Liver (tissue), 9 donors: ENCODE results near the gene PIGV. TPM values are rescaled to one million over a fixed set of nuclear protein-coding genes. Genes with fewer than 3 reads are reported as not detected.
A peak's percentile ranks its signal among the peaks of the same experiment; 100 is the strongest.

Source experiments
- DNase-seq: peaks from one replicate; pipeline ENCODE4 v3.0.0-alpha.2; 2017; ENCODE audit warnings: low spot score
- H3K27ac ChIP-seq, 2 donors: one replicate each; pipeline ENCODE4 v1.7.0; 2013; ENCODE audit warnings: inconsistent platforms in 2 of 2, low read length in 2 of 2, control low read depth in 1 of 2, low read depth in 1 of 2, mild to moderate bottlenecking in 1 of 2
- H3K27me3 ChIP-seq, 4 donors: one replicate each; pipeline versions ENCODE4 v1.6.1 to v1.7.0; 2013; ENCODE audit warnings: low read length in 3 of 4, inconsistent platforms in 1 of 4, mild to moderate bottlenecking in 1 of 4, moderate library complexity in 1 of 4; ENCODE audit not compliant: control insufficient read depth in 4 of 4, insufficient read depth in 4 of 4
- H3K36me3 ChIP-seq, 4 donors: one replicate each; pipeline versions ENCODE4 v1.6.1 to v1.7.0; 2013; ENCODE audit warnings: low read length in 3 of 4, mild to moderate bottlenecking in 3 of 4, low read depth in 1 of 4, moderate library complexity in 1 of 4; ENCODE audit not compliant: control insufficient read depth in 4 of 4, insufficient read depth in 3 of 4
- H3K4me1 ChIP-seq, 4 donors: one replicate each; pipeline versions ENCODE4 v1.6.1 to v1.7.0; 2013; ENCODE audit warnings: low read length in 3 of 4, mild to moderate bottlenecking in 3 of 4, moderate library complexity in 1 of 4; ENCODE audit not compliant: control insufficient read depth in 4 of 4, insufficient read depth in 4 of 4
- H3K4me3 ChIP-seq, 3 donors: one replicate each; pipeline versions ENCODE4 v1.6.1 to v1.7.0; 2013; ENCODE audit warnings: low read length in 3 of 3, control low read depth in 1 of 3, low read depth in 1 of 3, mild to moderate bottlenecking in 1 of 3
- H3K9ac ChIP-seq, 2 donors: one replicate each; pipeline ENCODE4 v1.7.0; 2013; ENCODE audit warnings: low read length in 2 of 2, mild to moderate bottlenecking in 2 of 2, moderate library complexity in 2 of 2, control low read depth in 1 of 2, low read depth in 1 of 2
- H3K9me3 ChIP-seq, 4 donors: one replicate each; pipeline versions ENCODE4 v1.6.1 to v1.7.0; 2013; ENCODE audit warnings: low read length in 3 of 4; ENCODE audit not compliant: control insufficient read depth in 4 of 4
- EGR1 ChIP-seq, 2 donors: IDR thresholded peaks; 2 replicates each; pipeline ENCODE4 v1.6.1; 2016 to 2018; ENCODE audit warnings: antibody characterized with exemption in 2 of 2, low read depth in 2 of 2
- FOXA1 ChIP-seq: IDR thresholded peaks from 2 replicates; pipeline ENCODE4 v1.6.1; 2016; ENCODE audit warnings: antibody characterized with exemption
- FOXA2 ChIP-seq: IDR thresholded peaks from 2 replicates; pipeline ENCODE4 v1.6.1; 2016; ENCODE audit warnings: antibody characterized with exemption
- GABPA ChIP-seq, 2 donors: IDR thresholded peaks in 1 of 2; conservative IDR thresholded peaks in 1 of 2; 2 replicates each; pipeline ENCODE4 v1.6.1; 2016; ENCODE audit warnings: antibody characterized with exemption in 2 of 2, mild to moderate bottlenecking in 1 of 2, moderate library complexity in 1 of 2
- HNF4A ChIP-seq, 2 donors: conservative IDR thresholded peaks; 2 replicates each; pipeline ENCODE4 v1.6.1; 2016; ENCODE audit warnings: antibody characterized with exemption in 2 of 2, mild to moderate bottlenecking in 2 of 2
- HNF4G ChIP-seq: IDR thresholded peaks from 2 replicates; pipeline ENCODE4 v1.6.1; 2016; ENCODE audit warnings: antibody characterized with exemption
- JUND ChIP-seq, 2 donors: IDR thresholded peaks; 2 replicates each; pipeline ENCODE4 v1.6.1; 2016; ENCODE audit warnings: antibody characterized with exemption in 2 of 2
- NR2F2 ChIP-seq: IDR thresholded peaks from 2 replicates; pipeline ENCODE4 v1.6.1; 2016; ENCODE audit warnings: antibody characterized with exemption
- RAD21 ChIP-seq, 2 donors: IDR thresholded peaks; 2 replicates each; pipeline ENCODE4 v1.6.1; 2016; ENCODE audit warnings: antibody characterized with exemption in 2 of 2, mild to moderate bottlenecking in 2 of 2
- RXRA ChIP-seq, 2 donors: IDR thresholded peaks; 2 replicates each; pipeline ENCODE4 v1.6.1; 2017 to 2018; ENCODE audit warnings: antibody characterized with exemption in 2 of 2, mild to moderate bottlenecking in 1 of 2
- SP1 ChIP-seq: IDR thresholded peaks from 2 replicates; pipeline ENCODE4 v1.6.1; 2018; ENCODE audit warnings: antibody characterized with exemption, mild to moderate bottlenecking
- TAF1 ChIP-seq: conservative IDR thresholded peaks from 2 replicates; pipeline ENCODE4 v1.6.1; 2016; ENCODE audit warnings: antibody characterized with exemption, mild to moderate bottlenecking
- YY1 ChIP-seq: IDR thresholded peaks from 2 replicates; pipeline ENCODE4 v1.6.1; 2016; ENCODE audit warnings: antibody characterized with exemption, mild to moderate bottlenecking
- WGBS: extraction: QIAGEN DNeasy Blood & Tissue Kit; methylation state at CpG from one replicate; pipeline ENCODE4 v1.1.7; 2013; 5-methylcytosine and 5-hydroxymethylcytosine counted together
- polyA plus RNA-seq, 2 donors: library from polyadenylated mRNA; stranded (reverse) in 1 of 2; unstranded in 1 of 2; fragments of 200-250 nt in 1 of 2; fragments of >200 nt in 1 of 2; fragmentation: Nextera tagmentation in 1 of 2; extraction: Ambion mirVana in 1 of 2; gene quantifications; one replicate each; pipeline versions ENCODE4 v1.2.1 to v1.2.3, GENCODE V29; 2013 to 2015
- total RNA-seq, 2 donors: library from RNA; depleted of rRNA; stranded (reverse); fragments of >200 nt; gene quantifications; one replicate each; pipeline ENCODE4 v1.2.3, GENCODE V29; 2014
- TF ChIP-seq, protein P1 (sequence below): IDR thresholded peaks from 2 replicates; pipeline ENCODE4 v1.6.1; 2016; ENCODE audit warnings: antibody characterized with exemption
- TF ChIP-seq, protein P2 (sequence below): IDR thresholded peaks from 2 replicates; pipeline ENCODE4 v1.6.1; 2016; ENCODE audit warnings: antibody characterized with exemption, mild to moderate bottlenecking
- TF ChIP-seq, protein P3 (sequence below): IDR thresholded peaks from 2 replicates; pipeline ENCODE4 v1.6.1; 2016; ENCODE audit warnings: antibody characterized with exemption
- TF ChIP-seq, protein P4 (sequence below): fragments of 150-350 bp; IDR thresholded peaks from 2 replicates; pipeline ENCODE4 v1.5.1; 2017; ENCODE audit warnings: improper control_type of control experiment, low read depth, low read length; ENCODE audit not compliant: missing input control
- TF ChIP-seq, protein P5 (sequence below): IDR thresholded peaks from 2 replicates; pipeline ENCODE4 v1.6.1; 2016; ENCODE audit warnings: antibody characterized with exemption
- donor health status: healthy.
- donor health status: healthy.
- donor health status: healthy.
- donor health status: healthy.
- donor health status: healthy.

The PIGV gene
- total and polyA plus RNA-seq, 4 donors = 13.9 to 24.3 (median 14.8) TPM

DNA sequence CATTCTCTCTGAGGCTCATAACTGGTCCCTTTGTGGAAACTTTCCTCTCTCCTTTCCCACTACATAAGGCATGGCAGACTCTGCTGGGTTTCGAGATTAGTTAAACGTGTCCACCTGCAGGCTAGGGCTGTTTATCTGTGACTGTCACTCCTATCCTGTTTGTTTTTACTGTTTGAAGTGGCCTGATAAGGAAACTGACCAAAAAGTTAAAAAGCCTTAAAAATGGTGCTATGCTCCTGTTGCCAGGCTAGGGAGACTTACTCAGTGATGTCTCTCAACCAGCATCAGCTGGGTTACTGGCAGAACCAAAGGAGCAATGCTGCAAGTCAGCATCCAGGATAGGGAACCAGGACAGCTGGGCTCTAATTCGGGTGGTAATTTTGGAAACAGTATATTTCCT is 3.9 kb downstream of the PIGV start (continued):
- TF ChIP-seq, protein P1, sequence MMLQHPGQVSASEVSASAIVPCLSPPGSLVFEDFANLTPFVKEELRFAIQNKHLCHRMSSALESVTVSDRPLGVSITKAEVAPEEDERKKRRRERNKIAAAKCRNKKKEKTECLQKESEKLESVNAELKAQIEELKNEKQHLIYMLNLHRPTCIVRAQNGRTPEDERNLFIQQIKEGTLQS = no peak

DNA sequence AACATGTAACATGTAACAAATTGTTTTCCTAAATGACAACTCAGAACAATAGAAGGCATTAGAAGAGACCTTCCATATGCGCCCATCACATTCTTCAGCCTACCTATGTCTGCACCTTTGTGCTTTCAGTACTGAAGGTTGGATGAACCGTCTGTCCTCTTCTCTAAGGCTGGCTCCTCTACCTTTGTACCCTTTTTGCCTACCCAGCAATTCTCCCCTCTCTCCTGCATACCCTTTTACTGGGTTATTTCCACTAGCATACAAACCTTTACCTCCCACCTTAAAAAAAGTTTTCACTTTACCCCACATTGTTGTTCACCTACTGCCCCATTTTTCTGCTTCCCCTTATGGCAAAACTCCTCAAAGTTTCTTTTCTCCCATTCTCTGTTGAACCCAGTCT is 5.2 kb downstream of the PIGV start:
- Histone ChIP-seq H3K36me3 (peaks cover 0 to 9% (median 6%) of the 10 kb centered on the region in 4 donors), H3K9me3 (no peaks in the 10 kb centered on the region), H3K9ac (no peak overlapping the region), H3K27me3 (no peaks in the 10 kb centered on the region), H3K4me3 (no peak overlapping the region), H3K27ac (peak overlapping the region in 1 of 2 donors; percentile 13), H3K4me1 (peaks cover 9 to 68% (median 35%) of the 10 kb centered on the region in 4 donors)
- WGBS = 93% methylated on average over 2 of the region's 2 CpGs
- no peak for DNase-seq
- no peak for TF ChIP-seq FOXA1
- no peak for TF ChIP-seq SP1
- TF ChIP-seq, protein P2, sequence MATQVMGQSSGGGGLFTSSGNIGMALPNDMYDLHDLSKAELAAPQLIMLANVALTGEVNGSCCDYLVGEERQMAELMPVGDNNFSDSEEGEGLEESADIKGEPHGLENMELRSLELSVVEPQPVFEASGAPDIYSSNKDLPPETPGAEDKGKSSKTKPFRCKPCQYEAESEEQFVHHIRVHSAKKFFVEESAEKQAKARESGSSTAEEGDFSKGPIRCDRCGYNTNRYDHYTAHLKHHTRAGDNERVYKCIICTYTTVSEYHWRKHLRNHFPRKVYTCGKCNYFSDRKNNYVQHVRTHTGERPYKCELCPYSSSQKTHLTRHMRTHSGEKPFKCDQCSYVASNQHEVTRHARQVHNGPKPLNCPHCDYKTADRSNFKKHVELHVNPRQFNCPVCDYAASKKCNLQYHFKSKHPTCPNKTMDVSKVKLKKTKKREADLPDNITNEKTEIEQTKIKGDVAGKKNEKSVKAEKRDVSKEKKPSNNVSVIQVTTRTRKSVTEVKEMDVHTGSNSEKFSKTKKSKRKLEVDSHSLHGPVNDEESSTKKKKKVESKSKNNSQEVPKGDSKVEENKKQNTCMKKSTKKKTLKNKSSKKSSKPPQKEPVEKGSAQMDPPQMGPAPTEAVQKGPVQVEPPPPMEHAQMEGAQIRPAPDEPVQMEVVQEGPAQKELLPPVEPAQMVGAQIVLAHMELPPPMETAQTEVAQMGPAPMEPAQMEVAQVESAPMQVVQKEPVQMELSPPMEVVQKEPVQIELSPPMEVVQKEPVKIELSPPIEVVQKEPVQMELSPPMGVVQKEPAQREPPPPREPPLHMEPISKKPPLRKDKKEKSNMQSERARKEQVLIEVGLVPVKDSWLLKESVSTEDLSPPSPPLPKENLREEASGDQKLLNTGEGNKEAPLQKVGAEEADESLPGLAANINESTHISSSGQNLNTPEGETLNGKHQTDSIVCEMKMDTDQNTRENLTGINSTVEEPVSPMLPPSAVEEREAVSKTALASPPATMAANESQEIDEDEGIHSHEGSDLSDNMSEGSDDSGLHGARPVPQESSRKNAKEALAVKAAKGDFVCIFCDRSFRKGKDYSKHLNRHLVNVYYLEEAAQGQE = no peak
- TF ChIP-seq, protein P3, sequence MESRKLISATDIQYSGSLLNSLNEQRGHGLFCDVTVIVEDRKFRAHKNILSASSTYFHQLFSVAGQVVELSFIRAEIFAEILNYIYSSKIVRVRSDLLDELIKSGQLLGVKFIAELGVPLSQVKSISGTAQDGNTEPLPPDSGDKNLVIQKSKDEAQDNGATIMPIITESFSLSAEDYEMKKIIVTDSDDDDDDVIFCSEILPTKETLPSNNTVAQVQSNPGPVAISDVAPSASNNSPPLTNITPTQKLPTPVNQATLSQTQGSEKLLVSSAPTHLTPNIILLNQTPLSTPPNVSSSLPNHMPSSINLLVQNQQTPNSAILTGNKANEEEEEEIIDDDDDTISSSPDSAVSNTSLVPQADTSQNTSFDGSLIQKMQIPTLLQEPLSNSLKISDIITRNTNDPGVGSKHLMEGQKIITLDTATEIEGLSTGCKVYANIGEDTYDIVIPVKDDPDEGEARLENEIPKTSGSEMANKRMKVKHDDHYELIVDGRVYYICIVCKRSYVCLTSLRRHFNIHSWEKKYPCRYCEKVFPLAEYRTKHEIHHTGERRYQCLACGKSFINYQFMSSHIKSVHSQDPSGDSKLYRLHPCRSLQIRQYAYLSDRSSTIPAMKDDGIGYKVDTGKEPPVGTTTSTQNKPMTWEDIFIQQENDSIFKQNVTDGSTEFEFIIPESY = no peak
- no peak for TF ChIP-seq EGR1 (IDR thresholded peaks at IDR 0.05; ENCODE audit: low read depth in 2 of 2)
- TF ChIP-seq NR2F2 = no peak
- TF ChIP-seq, protein P1 = no peak
- TF ChIP-seq FOXA2 = no peak
- TF ChIP-seq TAF1 = no peak
- no peak for TF ChIP-seq HNF4A (conservative IDR thresholded peaks at IDR 0.05)

DNA sequence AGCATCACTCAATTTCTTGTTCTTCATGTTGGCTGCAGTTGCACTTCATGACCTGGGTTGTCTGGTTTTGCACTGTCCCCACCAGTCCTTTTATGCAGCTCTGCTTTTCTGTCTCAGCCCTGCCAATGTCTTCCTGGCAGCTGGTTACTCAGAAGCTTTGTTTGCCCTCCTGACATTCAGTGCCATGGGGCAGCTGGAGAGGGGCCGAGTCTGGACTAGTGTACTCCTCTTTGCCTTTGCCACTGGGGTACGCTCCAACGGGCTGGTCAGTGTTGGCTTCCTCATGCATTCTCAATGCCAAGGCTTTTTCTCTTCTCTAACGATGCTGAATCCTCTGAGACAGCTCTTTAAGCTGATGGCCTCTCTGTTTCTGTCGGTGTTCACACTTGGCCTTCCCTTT is 6.6 kb downstream of the PIGV start:
- peak overlapping the region; percentile 6 to 34 for H3K27ac ChIP-seq
- peaks cover 14 to 65% (median 41%) of the 10 kb centered on the region in 4 donors for H3K4me1 ChIP-seq
- H3K9me3 ChIP-seq = no peaks in the 10 kb centered on the region
- H3K27me3 ChIP-seq = no peaks in the 10 kb centered on the region
- 31% methylated on average over 5 of the region's 5 CpGs for WGBS
- no peak for DNase-seq
- H3K4me3 ChIP-seq = no peak overlapping the region
- no peak overlapping the region for H3K9ac ChIP-seq
- peaks cover 0 to 9% (median 6%) of the 10 kb centered on the region in 4 donors for H3K36me3 ChIP-seq
- TF ChIP-seq GABPA (IDR thresholded peaks at IDR 0.05 in 1 of 2, conservative IDR thresholded peaks at IDR 0.05 in 1 of 2) (no peak), NR2F2 (no peak), RXRA (IDR thresholded peaks at IDR 0.05) (peak; percentile 41 to 71), JUND (IDR thresholded peaks at IDR 0.05) (peak in 1 of 2 donors; percentile 43), YY1 (peak; percentile 31), FOXA1 (no peak), EGR1 (IDR thresholded peaks at IDR 0.05; ENCODE audit: low read depth in 2 of 2) (no peak), TAF1 (no peak), SP1 (peak; percentile 36), HNF4G (peak; percentile 47), FOXA2 (no peak), HNF4A (conservative IDR thresholded peaks at IDR 0.05) (peak; percentile 85 to 88), RAD21 (IDR thresholded peaks at IDR 0.05) (peak in 1 of 2 donors; percentile 34)
- TF ChIP-seq, protein P3 = no peak
- TF ChIP-seq, protein P1 = no peak
- TF ChIP-seq, protein P4, sequence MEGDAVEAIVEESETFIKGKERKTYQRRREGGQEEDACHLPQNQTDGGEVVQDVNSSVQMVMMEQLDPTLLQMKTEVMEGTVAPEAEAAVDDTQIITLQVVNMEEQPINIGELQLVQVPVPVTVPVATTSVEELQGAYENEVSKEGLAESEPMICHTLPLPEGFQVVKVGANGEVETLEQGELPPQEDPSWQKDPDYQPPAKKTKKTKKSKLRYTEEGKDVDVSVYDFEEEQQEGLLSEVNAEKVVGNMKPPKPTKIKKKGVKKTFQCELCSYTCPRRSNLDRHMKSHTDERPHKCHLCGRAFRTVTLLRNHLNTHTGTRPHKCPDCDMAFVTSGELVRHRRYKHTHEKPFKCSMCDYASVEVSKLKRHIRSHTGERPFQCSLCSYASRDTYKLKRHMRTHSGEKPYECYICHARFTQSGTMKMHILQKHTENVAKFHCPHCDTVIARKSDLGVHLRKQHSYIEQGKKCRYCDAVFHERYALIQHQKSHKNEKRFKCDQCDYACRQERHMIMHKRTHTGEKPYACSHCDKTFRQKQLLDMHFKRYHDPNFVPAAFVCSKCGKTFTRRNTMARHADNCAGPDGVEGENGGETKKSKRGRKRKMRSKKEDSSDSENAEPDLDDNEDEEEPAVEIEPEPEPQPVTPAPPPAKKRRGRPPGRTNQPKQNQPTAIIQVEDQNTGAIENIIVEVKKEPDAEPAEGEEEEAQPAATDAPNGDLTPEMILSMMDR = no peak
- TF ChIP-seq, protein P5, sequence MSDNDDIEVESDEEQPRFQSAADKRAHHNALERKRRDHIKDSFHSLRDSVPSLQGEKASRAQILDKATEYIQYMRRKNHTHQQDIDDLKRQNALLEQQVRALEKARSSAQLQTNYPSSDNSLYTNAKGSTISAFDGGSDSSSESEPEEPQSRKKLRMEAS = no peak
